Keratinocyte (primary cell): ENCODE results near the gene LRRC7. TPM values are rescaled to one million over a fixed set of nuclear protein-coding genes. Genes with fewer than 3 reads are reported as not detected.

ENCODE experiments used
- DNase-seq: peaks from one replicate; pipeline ENCODE4 v3.0.0-alpha.2; 2011; ENCODE audit warnings: low read depth, missing footprints, low spot score
- FAIRE-seq: peaks from 2 replicates; lab custom pipeline; 2011; peaks lifted over from hg19 to GRCh38; lab: Jason Lieb, UNC
- H2AFZ ChIP-seq: 2 replicates; pipeline ENCODE4 v1.6.0; 2012; ENCODE audit warnings: low read length, control low read depth, inconsistent platforms; ENCODE audit not compliant: control insufficient read depth
- H3K27ac ChIP-seq: 2 replicates; pipeline ENCODE4 v1.5.1; 2011; ENCODE audit warnings: low read length; ENCODE audit not compliant: control insufficient read depth, insufficient read depth
- H3K27me3 ChIP-seq: 3 replicates; pipeline ENCODE4 v1.6.0; 2011; ENCODE audit warnings: low read length; ENCODE audit not compliant: control insufficient read depth, insufficient read depth; ENCODE audit errors: extremely low read depth
- H3K36me3 ChIP-seq, 2 experiments: 2 replicates in 1 of 2; 3 replicates in 1 of 2; pipeline ENCODE4 v1.5.1; 2011; ENCODE audit warnings: low read length in 2 of 2, mild to moderate bottlenecking in 1 of 2; ENCODE audit not compliant: control insufficient read depth in 2 of 2, insufficient read depth in 2 of 2; ENCODE audit errors: extremely low read depth in 1 of 2
- H3K4me1 ChIP-seq: 3 replicates; pipeline ENCODE4 v1.5.1; 2011; ENCODE audit warnings: low read length; ENCODE audit not compliant: control insufficient read depth, insufficient read depth; ENCODE audit errors: extremely low read depth
- H3K4me2 ChIP-seq: 3 replicates; pipeline ENCODE4 v1.6.0; 2011; ENCODE audit warnings: low read depth, low read length; ENCODE audit not compliant: control insufficient read depth, insufficient read depth; ENCODE audit errors: extremely low read depth
- H3K4me3 ChIP-seq, 3 experiments: fragments of 200-600 bp in 1 of 3; sonication (generic) in 1 of 3; 2 replicates in 2 of 3; 3 replicates in 1 of 3; pipeline ENCODE4 v1.5.1; 2011 to 2016; ENCODE audit warnings: low read length in 3 of 3, mild to moderate bottlenecking in 3 of 3, control low read depth in 2 of 3, inconsistent platforms in 1 of 3, low read depth in 1 of 3, mixed read lengths in 1 of 3, mixed run types in 1 of 3, moderate library complexity in 1 of 3; ENCODE audit not compliant: control insufficient read depth in 2 of 3, insufficient read depth in 2 of 3; ENCODE audit errors: extremely low read depth in 1 of 3
- H3K79me2 ChIP-seq: 2 replicates; pipeline ENCODE4 v1.6.0; 2012; ENCODE audit warnings: low read length; ENCODE audit not compliant: control insufficient read depth, insufficient read depth
- H3K9ac ChIP-seq: 3 replicates; pipeline ENCODE4 v1.6.0; 2011; ENCODE audit warnings: low read length; ENCODE audit not compliant: control insufficient read depth, insufficient read depth; ENCODE audit errors: extremely low read depth
- H3K9me1 ChIP-seq: 3 replicates; pipeline ENCODE4 v1.6.0; 2011; ENCODE audit warnings: low read length; ENCODE audit not compliant: control insufficient read depth, insufficient read depth; ENCODE audit errors: extremely low read depth
- H3K9me3 ChIP-seq: 2 replicates; pipeline ENCODE4 v1.5.1; 2012; ENCODE audit warnings: low read depth, low read length; ENCODE audit not compliant: control insufficient read depth
- H4K20me1 ChIP-seq: 3 replicates; pipeline ENCODE4 v1.6.0; 2011; ENCODE audit warnings: low read length; ENCODE audit not compliant: control insufficient read depth, insufficient read depth; ENCODE audit errors: extremely low read depth
- CTCF ChIP-seq, 3 experiments: IDR thresholded peaks in 1 of 3; conservative IDR thresholded peaks in 1 of 3; optimal IDR thresholded peaks in 1 of 3; 2 replicates in 2 of 3; 3 replicates in 1 of 3; pipeline versions ENCODE3 to v1.5.1; 2011; ENCODE audit warnings: low read length in 3 of 3, mild to moderate bottlenecking in 3 of 3, moderate library complexity in 2 of 3, control low read depth in 1 of 3, inconsistent platforms in 1 of 3; ENCODE audit not compliant: insufficient read depth in 2 of 3; ENCODE audit errors: extremely low read depth in 1 of 3
- EZH2 ChIP-seq: IDR thresholded peaks from one replicate; pipeline ENCODE4 v1.6.1; 2012; ENCODE audit warnings: inconsistent platforms, mild to moderate bottlenecking, low read length, moderate library complexity
- dilution Hi-C: fragments of 300-500 bp; cut with MboI; formaldehyde crosslinking; loops from one replicate; pipeline ENCODE4 v1.7.0; 2020; ENCODE audit warnings: low sequenced_read_pairs; ENCODE audit not compliant: extremely low pct_ligation_motif_present
- polyA plus RNA-seq, 5 experiments: library from polyadenylated mRNA; depleted of rRNA in 3 of 5; stranded (reverse) in 3 of 5; stranded (forward) in 1 of 5; unstranded in 1 of 5; fragments of >200 nt; gene quantifications; 1 replicate in 1 of 5; 2 replicates in 3 of 5; 3 replicates in 1 of 5; pipeline versions ENCODE4 v1.2.1 to v1.2.3, GENCODE V29; 2011 to 2012; ENCODE audit warnings: missing spikeins in 2 of 5, low read depth in 1 of 5, low replicate concordance in 1 of 5

LRRC7 gene
- polyA plus RNA-seq, 1 donor (not counting 4 experiments of a cell fraction or from before 2014, with no cell fraction given) = 0.28 TPM

- FAIRE-seq = no peak
- dilution Hi-C loops = no loop called here
These were observed 296.0 kb downstream of the LRRC7 start for GRCh38 chr1:69863704-69864103.

GRCh38 chr1:69871412-69871811 is 303.7 kb downstream of the LRRC7 start:
- Histone ChIP-seq H3K79me2 (no peaks in the 10 kb centered on the region), H3K27me3 (no peaks in the 10 kb centered on the region), H3K27ac (no peak overlapping the region), H3K4me2 (no peak overlapping the region), H2AFZ (no peak overlapping the region), H3K9me3 (no peaks in the 10 kb centered on the region), H3K9me1 (no peaks in the 10 kb centered on the region), H3K4me3 (no peak overlapping the region), H3K4me1 (no peaks in the 10 kb centered on the region), H4K20me1 (no peaks in the 10 kb centered on the region), H3K9ac (no peak overlapping the region), H3K36me3 (no peaks in the 10 kb centered on the region)
- dilution Hi-C loops = no loop called here
- no peak for FAIRE-seq
- DNase-seq = no peak
- TF ChIP-seq CTCF (optimal IDR thresholded peaks at IDR 0.05 in 1 of 3, IDR thresholded peaks at IDR 0.05 in 1 of 3, conservative IDR thresholded peaks at IDR 0.05 in 1 of 3; ENCODE audit: extremely low read depth in 1 of 3, insufficient read depth in 2 of 3, low read length in 3 of 3) (no peak), EZH2 (no peak)

More at GRCh38 chr1:69863704-69864103, 296.0 kb downstream of the LRRC7 start:
- Histone ChIP-seq H3K4me3 (no peak overlapping the region), H3K79me2 (no peaks in the 10 kb centered on the region), H3K4me1 (no peaks in the 10 kb centered on the region), H3K36me3 (no peaks in the 10 kb centered on the region), H3K9me3 (no peaks in the 10 kb centered on the region), H3K9me1 (no peaks in the 10 kb centered on the region), H3K9ac (no peak overlapping the region), H3K27me3 (no peaks in the 10 kb centered on the region), H4K20me1 (no peaks in the 10 kb centered on the region), H2AFZ (no peak overlapping the region), H3K27ac (no peak overlapping the region), H3K4me2 (no peak overlapping the region)
- DNase-seq = no peak
- TF ChIP-seq CTCF (optimal IDR thresholded peaks at IDR 0.05 in 1 of 3, IDR thresholded peaks at IDR 0.05 in 1 of 3, conservative IDR thresholded peaks at IDR 0.05 in 1 of 3; ENCODE audit: extremely low read depth in 1 of 3, insufficient read depth in 2 of 3, low read length in 3 of 3) = no peak
- TF ChIP-seq EZH2 = no peak
